GM12878 (cell line): ENCODE measurements around the gene CFAP52. TPM values are rescaled to one million over a fixed set of nuclear protein-coding genes. Genes with fewer than 3 reads are reported as not detected.

Experiments
- ATAC-seq: fragments of 200-7000 bp; cut with Tn5 transposase; 3 replicates; pipeline ENCODE4 v1.9.1; 2020; ENCODE audit warnings: mild to moderate bottlenecking, moderate library complexity
- BruUV-seq: library from RNA; stranded (reverse); fragments of 400-500 nt; replicated peaks from 2 replicates; lab custom pipeline; 2021; lab: Mats Ljungman, UMichigan
- CTCF ChIA-PET: fragments of 300-600 bp; sonication (Branson Sonifier 250); formaldehyde crosslinking; extraction: SDS; loops from one replicate; lab custom pipeline; 2021; ENCODE audit warnings: inconsistent platforms; lab: Yijun Ruan, JAX
- POLR2A ChIA-PET: fragments of 350-600 bp; formaldehyde crosslinking; extraction: SDS; loops from one replicate; lab custom pipeline; 2021; ENCODE audit warnings: inconsistent platforms; lab: Charles Lee
- RAD21 ChIA-PET: fragments of 300-600 bp; sonication (Branson Sonifier 250); formaldehyde crosslinking; loops from one replicate; lab custom pipeline; 2023; ENCODE audit warnings: antibody characterized with exemption; ENCODE audit not compliant: unreplicated experiment; lab: Charles Lee
- SMC1A ChIA-PET: fragments of 300-600 bp; sonication (Branson Sonifier 250); formaldehyde crosslinking; loops from one replicate; lab custom pipeline; 2023; ENCODE audit not compliant: unreplicated experiment, uncharacterized antibody; lab: Charles Lee
- DNase-seq: peaks from one replicate; pipeline ENCODE4 v3.0.0-alpha.2; 2011; ENCODE audit warnings: low read depth, low spot score
- FAIRE-seq: peaks from 3 replicates; lab custom pipeline; 2011; peaks lifted over from hg19 to GRCh38; lab: Jason Lieb, UNC
- H2AFZ ChIP-seq: 2 replicates; pipeline ENCODE4 v1.6.0; 2011; ENCODE audit warnings: low read depth, low read length, control low read depth; ENCODE audit not compliant: control insufficient read depth
- H3K27ac ChIP-seq: 2 replicates; pipeline ENCODE4 v1.5.1; 2011; ENCODE audit warnings: control low read depth; ENCODE audit not compliant: control insufficient read depth, insufficient read depth
- H3K27me3 ChIP-seq, 2 experiments: replicated peaks in 1 of 2; 2 replicates each; pipeline versions ENCODE4 v1.6.0 to v1.6.1; 2011; ENCODE audit warnings: low read length in 1 of 2; ENCODE audit not compliant: control insufficient read depth in 2 of 2, insufficient read depth in 2 of 2
- H3K36me3 ChIP-seq, 2 experiments: 2 replicates each; pipeline ENCODE4 v1.5.1; 2011; ENCODE audit warnings: low read length in 1 of 2; ENCODE audit not compliant: control insufficient read depth in 2 of 2, insufficient read depth in 2 of 2
- H3K4me1 ChIP-seq: 2 replicates; pipeline ENCODE4 v1.6.1; 2011; ENCODE audit warnings: mild to moderate bottlenecking, low read length, moderate library complexity, mixed read lengths; ENCODE audit not compliant: control insufficient read depth, insufficient read depth
- H3K4me2 ChIP-seq: 2 replicates; pipeline ENCODE4 v1.6.0; 2011; ENCODE audit warnings: control low read depth; ENCODE audit not compliant: control insufficient read depth, insufficient read depth
- H3K4me3 ChIP-seq: fragments of 200-600 bp; sonication (generic); 2 replicates; pipeline ENCODE4 v1.5.1; 2016
- H3K79me2 ChIP-seq: 2 replicates; pipeline ENCODE4 v1.6.0; 2011; ENCODE audit warnings: low read length; ENCODE audit not compliant: control insufficient read depth, insufficient read depth
- H3K9ac ChIP-seq: 2 replicates; pipeline ENCODE4 v1.8.0; 2011; ENCODE audit warnings: low read length, control low read depth, mixed read lengths; ENCODE audit not compliant: control insufficient read depth, insufficient read depth
- H3K9me3 ChIP-seq: replicated peaks from 3 replicates; pipeline ENCODE4 v1.5.1; 2011; ENCODE audit warnings: mild to moderate bottlenecking, low read length; ENCODE audit not compliant: control insufficient read depth, insufficient read depth
- H4K20me1 ChIP-seq: 2 replicates; pipeline ENCODE4 v1.6.0; 2011; ENCODE audit not compliant: control insufficient read depth, insufficient read depth
- ATF3 ChIP-seq: IDR thresholded peaks from 2 replicates; pipeline ENCODE4 v1.6.1; 2011; ENCODE audit warnings: low read depth, mild to moderate bottlenecking, low read length, moderate library complexity, borderline replicate concordance; ENCODE audit errors: extremely low read depth
- BACH1 ChIP-seq: fragments of 450-650 bp; IDR thresholded peaks from 2 replicates; pipeline ENCODE4 v1.6.1; 2017; ENCODE audit warnings: mild to moderate bottlenecking, borderline replicate concordance
- HSF1 ChIP-seq: fragments of 150-350 bp; IDR thresholded peaks from 2 replicates; pipeline ENCODE4 v1.6.1; 2014; ENCODE audit warnings: mild to moderate bottlenecking, low read depth, low read length
- JUNB ChIP-seq: IDR thresholded peaks from 2 replicates; pipeline ENCODE4 v1.6.1; 2016; ENCODE audit warnings: antibody characterized with exemption, mild to moderate bottlenecking
- MEF2A ChIP-seq: IDR thresholded peaks from 2 replicates; pipeline ENCODE4 v1.6.1; 2011; ENCODE audit warnings: low read depth, mild to moderate bottlenecking, low read length, moderate library complexity; ENCODE audit not compliant: insufficient read depth
- MEF2B ChIP-seq: fragments of 450-650 bp; IDR thresholded peaks from 2 replicates; pipeline ENCODE4 v1.6.1; 2018; ENCODE audit warnings: mild to moderate bottlenecking, moderate library complexity; ENCODE audit not compliant: partially characterized antibody, poor library complexity, severe bottlenecking
- MYC ChIP-seq: IDR thresholded peaks from 2 replicates; pipeline ENCODE4 v1.6.1; 2011; ENCODE audit warnings: mild to moderate bottlenecking, low read length, moderate library complexity, inconsistent platforms; ENCODE audit not compliant: insufficient read depth, insufficient replicate concordance, insufficient read length, severe bottlenecking
- NFYA ChIP-seq: IDR thresholded peaks from 2 replicates; pipeline ENCODE4 v1.6.1; 2011; ENCODE audit warnings: low read depth, mild to moderate bottlenecking, low read length, improper control_type of control experiment, borderline replicate concordance
- POU2F2 ChIP-seq: IDR thresholded peaks from 3 replicates; pipeline ENCODE4 v1.6.1; 2011; ENCODE audit warnings: low read depth, mild to moderate bottlenecking, low read length, borderline replicate concordance
- RB1 ChIP-seq: fragments of 450-650 bp; formaldehyde crosslinking; IDR thresholded peaks from 2 replicates; pipeline ENCODE4 v1.6.1; 2017; ENCODE audit warnings: mild to moderate bottlenecking, borderline replicate concordance
- REST ChIP-seq: IDR thresholded peaks from 2 replicates; pipeline ENCODE4 v1.6.1; 2012; ENCODE audit warnings: mild to moderate bottlenecking, low read depth, low read length
- SRF ChIP-seq, 2 experiments: IDR thresholded peaks; 2 replicates each; pipeline ENCODE4 v1.6.1; 2011; ENCODE audit warnings: low read depth in 2 of 2, low read length in 2 of 2, mild to moderate bottlenecking in 1 of 2, moderate library complexity in 1 of 2
- STAT3 ChIP-seq: IDR thresholded peaks from 2 replicates; pipeline ENCODE4 v1.6.1; 2011; ENCODE audit warnings: low read depth, low read length, improper control_type of control experiment
- TAF1 ChIP-seq: IDR thresholded peaks from 2 replicates; pipeline ENCODE4 v1.6.1; 2011; ENCODE audit warnings: mild to moderate bottlenecking, low read depth, low read length, borderline replicate concordance
- TARDBP ChIP-seq: IDR thresholded peaks from 2 replicates; pipeline ENCODE4 v1.6.1; 2016; ENCODE audit warnings: borderline replicate concordance
- USF2 ChIP-seq: IDR thresholded peaks from 2 replicates; pipeline ENCODE4 v1.6.1; 2011; ENCODE audit warnings: low read depth, low read length, improper control_type of control experiment, borderline replicate concordance
- ZNF207 ChIP-seq: fragments of 450-650 bp; IDR thresholded peaks from 2 replicates; pipeline ENCODE4 v1.6.1; 2014; ENCODE audit warnings: antibody characterized with exemption, mild to moderate bottlenecking, borderline replicate concordance
- ZNF217 ChIP-seq: fragments of 450-650 bp; IDR thresholded peaks from 2 replicates; pipeline ENCODE4 v1.6.1; 2017; ENCODE audit warnings: antibody characterized with exemption, mild to moderate bottlenecking
- WGBS: methylation state at CpG from one replicate; pipeline ENCODE4 v1.1.6; 2016; ENCODE audit warnings: low lambda C conversion rate; ENCODE audit not compliant: insufficient replicate concordance, insufficient coverage; ENCODE audit errors: missing lambda C conversion rate; 5-methylcytosine and 5-hydroxymethylcytosine counted together
- in situ Hi-C: fragments of 300-500 bp; cut with MboI; formaldehyde crosslinking; loops from 9 replicates; pipeline ENCODE4 v1.14.3; 2018; ENCODE audit warnings: mixed read lengths
- intact Hi-C: fragments of 100-400 bp; cut with micrococcal nuclease; formaldehyde crosslinking; loops from one replicate; pipeline ENCODE4 v1.14.2; 2022; ENCODE audit not compliant: unreplicated experiment
- polyA plus RNA-seq, 11 experiments: library from polyadenylated mRNA; depleted of rRNA in 4 of 11; unstranded in 6 of 11; stranded (reverse) in 5 of 11; fragments of >200 nt; fragmentation: Nextera tagmentation in 4 of 11; fragmentation: Illumina TruSeq in 1 of 11; extraction: Ambion mirVana in 4 of 11; extraction: Trizol in 1 of 11; gene quantifications; 1 replicate in 1 of 11; 2 replicates in 10 of 11; pipeline versions ENCODE4 v1.2.1 to v1.2.3, GENCODE V29; 2011 to 2016; ENCODE audit warnings: inconsistent platforms in 2 of 11, missing spikeins in 2 of 11, low read depth in 1 of 11
- total RNA-seq, 4 experiments: library from RNA; depleted of rRNA in 3 of 4; stranded (reverse); fragments of >200 nt in 3 of 4; fragmentation: Illumina TruSeq in 1 of 4; extraction: Trizol in 1 of 4; gene quantifications; 2 replicates each; pipeline versions ENCODE4 v1.2.1 to v1.2.3, GENCODE V29; 2013 to 2021

Gene CFAP52
- total and polyA plus RNA-seq, 10 of the 15 experiments (the other 5 are each of a cell fraction or from before 2014, with no cell fraction given), result 0.05 to 0.14 TPM; not detected in 8

GRCh38 chr17:9612006-9612405 lies 35.6 kb downstream of the CFAP52 start (continued):
- no peak for TF ChIP-seq ATF3
- TF ChIP-seq ZNF217, result no peak
- TF ChIP-seq TARDBP, result no peak
- no peak for TF ChIP-seq REST
- TF ChIP-seq MEF2A, result no peak
- TF ChIP-seq POU2F2, result no peak
- TF ChIP-seq TAF1, result no peak
- TF ChIP-seq BACH1, result no peak
- no peak for TF ChIP-seq JUNB
- TF ChIP-seq SRF (IDR thresholded peaks at IDR 0.05; ENCODE audit: low read depth in 2 of 2, low read length in 2 of 2), result no peak

- no peak for TF ChIP-seq TARDBP
- TF ChIP-seq ZNF207, result no peak
- no peak for TF ChIP-seq USF2
- TF ChIP-seq MEF2B, result no peak
- TF ChIP-seq STAT3, result no peak
- no peak for TF ChIP-seq MYC
- no peak for TF ChIP-seq RB1
- TF ChIP-seq HSF1, result no peak
- TF ChIP-seq NFYA, result no peak
- ChIA-PET POLR2A (no interaction called here), SMC1A (no interaction called here), RAD21 (no interaction called here), CTCF (interaction anchor here (1.0 kb wide), 1 partner anchor 11 kb away, joined by 3 read pairs; no protein-coding TSS in a partner anchor)
- Histone ChIP-seq H3K4me1 (no peaks in the 10 kb centered on the region), H3K4me2 (no peak overlapping the region), H3K36me3 (no peaks in the 10 kb centered on the region), H3K79me2 (no peaks in the 10 kb centered on the region), H3K27ac (no peak overlapping the region), H3K9me3 (no peaks in the 10 kb centered on the region), H3K27me3 (no peaks in the 10 kb centered on the region), H3K4me3 (no peak overlapping the region), H3K9ac (no peak overlapping the region), H2AFZ (no peak overlapping the region), H4K20me1 (no peaks in the 10 kb centered on the region)
- BruUV-seq, result no TSS peak
- FAIRE-seq (no peak), DNase-seq (no peak), ATAC-seq (no peak)
- 0% methylated on average over 2 of the region's 2 CpGs for WGBS
- in situ Hi-C loops, result no loop called here
- intact Hi-C loops, result no loop called here
These were observed 39.0 kb downstream of the CFAP52 start for GRCh38 chr17:9615486-9615885.
